H9 (cell line): ENCODE results near the gene TSTD2. TPM values are rescaled to one million over a fixed set of nuclear protein-coding genes. Genes with fewer than 3 reads are reported as not detected.

ENCODE experiments used
- DNase-seq: peaks from one replicate; pipeline ENCODE4 v3.0.0-alpha.2; 2017
- H2AFZ ChIP-seq: one replicate; pipeline ENCODE4 v1.6.1; 2013; ENCODE audit warnings: mild to moderate bottlenecking, low read length, control low read depth, moderate library complexity
- H2AK5ac ChIP-seq: 2 replicates; pipeline ENCODE4 v1.6.1; 2013; ENCODE audit warnings: low read length, control low read depth, mixed read lengths; ENCODE audit not compliant: insufficient read length
- H2BK120ac ChIP-seq: one replicate; pipeline ENCODE4 v1.6.1; 2013; ENCODE audit warnings: low read depth, mild to moderate bottlenecking, low read length, control low read depth, inconsistent platforms; ENCODE audit not compliant: poor library complexity, severe bottlenecking
- H2BK12ac ChIP-seq: 2 replicates; pipeline ENCODE4 v1.6.1; 2013; ENCODE audit warnings: low read length, control low read depth, mixed read lengths, low read depth; ENCODE audit not compliant: insufficient read length
- H2BK15ac ChIP-seq: 2 replicates; pipeline ENCODE4 v1.6.1; 2013; ENCODE audit warnings: low read depth, low read length, control low read depth
- H2BK20ac ChIP-seq: one replicate; pipeline ENCODE4 v1.6.1; 2013; ENCODE audit warnings: low read depth, mild to moderate bottlenecking, low read length, control low read depth, inconsistent platforms; ENCODE audit not compliant: poor library complexity, severe bottlenecking
- H2BK5ac ChIP-seq: 2 replicates; pipeline ENCODE4 v1.6.1; 2013; ENCODE audit warnings: low read length, control low read depth, mixed read lengths; ENCODE audit not compliant: insufficient read length
- H3K14ac ChIP-seq: 2 replicates; pipeline ENCODE4 v1.6.1; 2013; ENCODE audit warnings: low read length, control low read depth; ENCODE audit not compliant: insufficient read depth
- H3K18ac ChIP-seq: 2 replicates; pipeline ENCODE4 v1.6.1; 2013; ENCODE audit warnings: low read depth, mild to moderate bottlenecking, mixed read lengths, low read length, control low read depth; ENCODE audit not compliant: insufficient read length
- H3K23ac ChIP-seq: 2 replicates; pipeline ENCODE4 v1.6.1; 2013; ENCODE audit warnings: low read length, control low read depth, mixed read lengths, low read depth; ENCODE audit not compliant: insufficient read length
- H3K23me2 ChIP-seq: 2 replicates; pipeline ENCODE4 v1.6.1; 2013; ENCODE audit warnings: low read depth, mild to moderate bottlenecking, mixed read lengths, low read length, control low read depth; ENCODE audit not compliant: insufficient read length, poor library complexity, severe bottlenecking
- H3K27ac ChIP-seq: 2 replicates; pipeline ENCODE4 v1.5.1; 2013; ENCODE audit warnings: low read length, control low read depth, mixed read lengths, low read depth; ENCODE audit not compliant: insufficient read length
- H3K27me3 ChIP-seq: 2 replicates; pipeline ENCODE4 v1.6.1; 2013; ENCODE audit warnings: low read length, control low read depth, inconsistent platforms; ENCODE audit not compliant: insufficient read depth
- H3K4ac ChIP-seq: 2 replicates; pipeline ENCODE4 v1.6.1; 2013; ENCODE audit warnings: low read depth, mild to moderate bottlenecking, control low read depth, inconsistent platforms, low read length, moderate library complexity
- H3K4me1 ChIP-seq: 2 replicates; pipeline ENCODE4 v1.6.1; 2013; ENCODE audit warnings: low read length, control low read depth, inconsistent platforms; ENCODE audit not compliant: insufficient read depth
- H3K4me2 ChIP-seq: 2 replicates; pipeline ENCODE4 v1.6.1; 2013; ENCODE audit warnings: low read length, control low read depth, mixed read lengths; ENCODE audit not compliant: insufficient read length, insufficient read depth
- H3K56ac ChIP-seq: 2 replicates; pipeline ENCODE4 v1.6.1; 2013; ENCODE audit warnings: low read depth, mild to moderate bottlenecking, mixed read lengths, low read length, control low read depth; ENCODE audit not compliant: insufficient read length
- H3K79me1 ChIP-seq: 2 replicates; pipeline ENCODE4 v1.6.1; 2013; ENCODE audit warnings: low read depth, mild to moderate bottlenecking, moderate library complexity, low read length, control low read depth, inconsistent platforms; ENCODE audit not compliant: insufficient read depth, poor library complexity, severe bottlenecking
- H3K79me2 ChIP-seq: 2 replicates; pipeline ENCODE4 v1.6.1; 2013; ENCODE audit warnings: low read length, control low read depth, inconsistent platforms; ENCODE audit not compliant: insufficient read depth
- H3K9ac ChIP-seq: 2 replicates; pipeline ENCODE4 v1.6.1; 2013; ENCODE audit warnings: low read length, control low read depth, mixed read lengths; ENCODE audit not compliant: insufficient read length; ENCODE audit errors: extremely low read depth
- H3K9me3 ChIP-seq: one replicate; pipeline ENCODE4 v1.6.1; 2013; ENCODE audit warnings: low read depth, low read length, inconsistent platforms; ENCODE audit not compliant: control insufficient read depth
- H3T11ph ChIP-seq: one replicate; pipeline ENCODE4 v1.6.1; 2013; ENCODE audit warnings: mild to moderate bottlenecking, low read length, control low read depth, inconsistent platforms
- H4K20me1 ChIP-seq: one replicate; pipeline ENCODE4 v1.6.1; 2013; ENCODE audit not compliant: control insufficient read depth, insufficient read length, insufficient read depth
- H4K5ac ChIP-seq: 2 replicates; pipeline ENCODE4 v1.6.1; 2013; ENCODE audit warnings: low read depth, mild to moderate bottlenecking, mixed read lengths, low read length, control low read depth; ENCODE audit not compliant: insufficient read length
- H4K8ac ChIP-seq: replicated peaks from 2 replicates; pipeline ENCODE4 v1.6.1; 2013; ENCODE audit warnings: low read length, control low read depth, mixed read lengths, low read depth; ENCODE audit not compliant: insufficient read length
- H4K91ac ChIP-seq: 2 replicates; pipeline ENCODE4 v1.6.1; 2013; ENCODE audit warnings: low read depth, mild to moderate bottlenecking, moderate library complexity, mixed read lengths, low read length, control low read depth; ENCODE audit not compliant: insufficient read length
- H3K27ac Mint-ChIP-seq, 3 experiments: 2 replicates in 2 of 3; 3 replicates in 1 of 3; pipeline ENCODE4 v1.8.0; 2020 to 2021; ENCODE audit warnings: mixed read lengths in 3 of 3, mild to moderate bottlenecking in 1 of 3, moderate library complexity in 1 of 3
- H3K27me3 Mint-ChIP-seq: 2 replicates; pipeline ENCODE4 v1.8.0; 2021; ENCODE audit warnings: low read depth, mild to moderate bottlenecking, moderate library complexity, mixed read lengths
- H3K36me3 Mint-ChIP-seq, 3 experiments: 2 replicates in 2 of 3; 3 replicates in 1 of 3; pipeline ENCODE4 v1.8.0; 2020 to 2021; ENCODE audit warnings: low read depth in 3 of 3, mixed read lengths in 3 of 3; ENCODE audit not compliant: insufficient read depth in 1 of 3
- H3K4me1 Mint-ChIP-seq, 2 experiments: 2 replicates each; pipeline ENCODE4 v1.8.0; 2020; ENCODE audit warnings: mixed read lengths in 2 of 2
- H3K4me3 Mint-ChIP-seq, 2 experiments: 2 replicates in 1 of 2; 3 replicates in 1 of 2; pipeline ENCODE4 v1.8.0; 2020 to 2021; ENCODE audit warnings: mild to moderate bottlenecking in 2 of 2, mixed read lengths in 2 of 2, moderate library complexity in 1 of 2
- H3K9me3 Mint-ChIP-seq, 2 experiments: 2 replicates in 1 of 2; 3 replicates in 1 of 2; pipeline ENCODE4 v1.8.0; 2020; ENCODE audit warnings: mild to moderate bottlenecking in 2 of 2, mixed read lengths in 2 of 2, moderate library complexity in 1 of 2
- WGBS: extraction: QIAGEN DNeasy Blood & Tissue Kit; methylation state at CpG from one replicate; pipeline ENCODE4 v1.1.7; 2013; ENCODE audit warnings: missing lambda C conversion rate, low lambda C conversion rate, mixed read lengths; ENCODE audit not compliant: insufficient read length; ENCODE audit errors: extremely low coverage; 5-methylcytosine and 5-hydroxymethylcytosine counted together
- total RNA-seq: library from RNA; stranded (reverse); gene quantifications from 2 replicates; pipeline ENCODE4 v1.2.1, GENCODE V29; 2021
- TF ChIP-seq, protein P1 (sequence below): fragments of 200-600 bp; sonication (generic); conservative IDR thresholded peaks from 3 replicates; pipeline ENCODE4 v1.8.0; 2021; ENCODE audit warnings: antibody characterized with exemption, mild to moderate bottlenecking

The TSTD2 gene
- total RNA-seq, 1 experiment from 2014 or later = 23.5 TPM

- no peaks in the 10 kb centered on the region; the same call in 1 of the 2 replicates for H3K27me3 ChIP-seq
- H2BK20ac ChIP-seq = no peak overlapping the region
- peak overlapping the region in 1 of 3 experiments; percentile 6; a peak in 3 of 7 replicates for H3K27ac Mint-ChIP-seq
- no peak overlapping the region for H3K4ac ChIP-seq
- H3K56ac ChIP-seq = no peak overlapping the region
- H3K4me1 ChIP-seq = no peaks in the 10 kb centered on the region
- no peaks in the 10 kb centered on the region for H3K23me2 ChIP-seq
- H2BK5ac ChIP-seq = no peak overlapping the region
- H3K23ac ChIP-seq = no peak overlapping the region
- no peak overlapping the region for H3T11ph ChIP-seq
- H3K4me1 Mint-ChIP-seq = peaks cover 19 to 27% of the 10 kb centered on the region in 2 experiments
- H2AFZ ChIP-seq = no peak overlapping the region
- no peak overlapping the region for H2BK12ac ChIP-seq
- no peaks in the 10 kb centered on the region for H3K79me1 ChIP-seq
- H3K79me2 ChIP-seq = no peaks in the 10 kb centered on the region
- TF ChIP-seq, protein P1, sequence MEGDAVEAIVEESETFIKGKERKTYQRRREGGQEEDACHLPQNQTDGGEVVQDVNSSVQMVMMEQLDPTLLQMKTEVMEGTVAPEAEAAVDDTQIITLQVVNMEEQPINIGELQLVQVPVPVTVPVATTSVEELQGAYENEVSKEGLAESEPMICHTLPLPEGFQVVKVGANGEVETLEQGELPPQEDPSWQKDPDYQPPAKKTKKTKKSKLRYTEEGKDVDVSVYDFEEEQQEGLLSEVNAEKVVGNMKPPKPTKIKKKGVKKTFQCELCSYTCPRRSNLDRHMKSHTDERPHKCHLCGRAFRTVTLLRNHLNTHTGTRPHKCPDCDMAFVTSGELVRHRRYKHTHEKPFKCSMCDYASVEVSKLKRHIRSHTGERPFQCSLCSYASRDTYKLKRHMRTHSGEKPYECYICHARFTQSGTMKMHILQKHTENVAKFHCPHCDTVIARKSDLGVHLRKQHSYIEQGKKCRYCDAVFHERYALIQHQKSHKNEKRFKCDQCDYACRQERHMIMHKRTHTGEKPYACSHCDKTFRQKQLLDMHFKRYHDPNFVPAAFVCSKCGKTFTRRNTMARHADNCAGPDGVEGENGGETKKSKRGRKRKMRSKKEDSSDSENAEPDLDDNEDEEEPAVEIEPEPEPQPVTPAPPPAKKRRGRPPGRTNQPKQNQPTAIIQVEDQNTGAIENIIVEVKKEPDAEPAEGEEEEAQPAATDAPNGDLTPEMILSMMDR = no peak
- peak; percentile 16 for DNase-seq
- no peaks in the 10 kb centered on the region; a peak in 1 of 7 replicates for H3K36me3 Mint-ChIP-seq
- no peaks in the 10 kb centered on the region; a peak in 1 of 5 replicates for H3K9me3 Mint-ChIP-seq
- H3K4me2 ChIP-seq = no peak overlapping the region
- no peak overlapping the region for H2BK120ac ChIP-seq
- H2BK15ac ChIP-seq = no peak overlapping the region
- H4K8ac ChIP-seq = no peak overlapping the region
- peaks cover 2% of the 10 kb centered on the region for H3K27me3 Mint-ChIP-seq
- H3K9me3 ChIP-seq = no peaks in the 10 kb centered on the region
- WGBS = no CpG with 5 or more reads among the region's 14 CpGs
- no peak overlapping the region for H4K5ac ChIP-seq
- no peak overlapping the region for H3K27ac ChIP-seq
- no peak overlapping the region for H2AK5ac ChIP-seq
- no peak overlapping the region for H3K18ac ChIP-seq
- H3K4me3 Mint-ChIP-seq = no peak overlapping the region
- no peaks in the 10 kb centered on the region for H4K20me1 ChIP-seq
- H3K14ac ChIP-seq = no peak overlapping the region
- no peak overlapping the region for H4K91ac ChIP-seq
- no peak overlapping the region for H3K9ac ChIP-seq
Measured at GRCh38 chr9:97564291-97565175, 68.6 kb downstream of the TSTD2 start.
